Ishikawa (cell line): ENCODE measurements around the gene KRT17.

Source experiments
- CEBPB ChIP-seq: IDR thresholded peaks from 2 replicates; pipeline ENCODE4 v1.6.1; 2012
- CREB1 ChIP-seq: IDR thresholded peaks from 2 replicates; pipeline ENCODE4 v1.6.1; 2012; ENCODE audit warnings: low read depth
- EGR1 ChIP-seq: IDR thresholded peaks from 2 replicates; pipeline ENCODE4 v1.6.1; 2012
- EP300 ChIP-seq: IDR thresholded peaks from 2 replicates; pipeline ENCODE4 v1.6.1; 2012; ENCODE audit warnings: borderline replicate concordance
- FOXM1 ChIP-seq: IDR thresholded peaks from 2 replicates; pipeline ENCODE4 v1.6.1; 2012; ENCODE audit warnings: low read depth, borderline replicate concordance
- NFIC ChIP-seq: IDR thresholded peaks from 2 replicates; pipeline ENCODE4 v1.6.1; 2012
- RAD21 ChIP-seq: IDR thresholded peaks from 2 replicates; pipeline ENCODE4 v1.6.1; 2012; ENCODE audit warnings: low read depth
- TAF1 ChIP-seq: IDR thresholded peaks from 2 replicates; pipeline ENCODE4 v1.6.1; 2012; ENCODE audit warnings: low read depth, mild to moderate bottlenecking
- TCF12 ChIP-seq: IDR thresholded peaks from 2 replicates; pipeline ENCODE4 v1.6.1; 2012; ENCODE audit warnings: low read depth
- TEAD4 ChIP-seq: IDR thresholded peaks from 2 replicates; pipeline ENCODE4 v1.6.1; 2012
- YY1 ChIP-seq: IDR thresholded peaks from 2 replicates; pipeline ENCODE4 v1.6.1; 2012; ENCODE audit warnings: low read depth
- ZBTB7A ChIP-seq: IDR thresholded peaks from 2 replicates; pipeline ENCODE4 v1.6.1; 2012; ENCODE audit warnings: low read depth
- TF ChIP-seq, protein P1 (sequence below): IDR thresholded peaks from 2 replicates; pipeline ENCODE4 v1.6.1; 2012; ENCODE audit warnings: low read depth, mild to moderate bottlenecking
- TF ChIP-seq, protein P2 (sequence below): IDR thresholded peaks from 2 replicates; pipeline ENCODE4 v1.6.1; 2012
- TF ChIP-seq, protein P3 (sequence below): IDR thresholded peaks from 2 replicates; pipeline ENCODE4 v1.6.1; 2012

Gene KRT17

DNA sequence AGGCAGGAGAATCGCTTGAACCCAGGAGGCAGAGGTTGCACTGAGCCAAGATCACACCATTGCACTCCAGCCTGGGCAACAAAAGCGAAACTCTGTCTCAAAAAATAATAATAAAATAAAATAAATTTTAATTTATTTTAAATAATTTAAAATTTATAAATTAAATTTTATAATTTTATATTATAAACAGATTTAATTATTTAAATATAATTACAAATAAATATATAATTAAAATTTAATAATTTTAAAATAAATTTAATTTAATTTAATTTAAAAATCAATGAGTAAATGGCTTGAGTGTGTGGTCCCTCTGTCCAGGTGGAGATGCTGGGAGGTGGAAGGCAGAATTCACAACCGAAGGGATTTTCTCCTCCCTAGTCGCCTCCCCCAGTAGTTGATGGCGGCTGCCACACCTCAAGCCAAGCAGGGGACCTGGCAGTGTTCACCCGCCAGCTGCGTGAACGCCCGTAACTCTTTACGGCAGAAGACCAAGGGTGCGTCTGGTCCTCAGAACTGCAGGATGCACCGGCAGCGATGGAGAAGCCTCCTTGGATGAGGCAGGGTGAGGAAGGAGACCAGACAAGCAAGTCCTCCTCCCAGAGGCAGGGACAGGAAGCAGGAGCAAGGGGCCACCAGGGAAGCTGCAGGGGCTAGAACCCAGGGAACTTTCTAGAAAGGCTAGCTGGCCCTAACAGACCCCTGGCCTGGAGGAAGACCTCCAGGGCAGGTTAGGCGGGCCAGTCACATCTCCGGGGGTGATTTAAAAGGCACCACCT lies 22.9 kb upstream of the KRT17 start:
- TF ChIP-seq CREB1 (no peak), TCF12 (no peak), TAF1 (no peak), RAD21 (no peak), EP300 (no peak), CEBPB (no peak), EGR1 (no peak), FOXM1 (no peak)
- TF ChIP-seq, protein P1, sequence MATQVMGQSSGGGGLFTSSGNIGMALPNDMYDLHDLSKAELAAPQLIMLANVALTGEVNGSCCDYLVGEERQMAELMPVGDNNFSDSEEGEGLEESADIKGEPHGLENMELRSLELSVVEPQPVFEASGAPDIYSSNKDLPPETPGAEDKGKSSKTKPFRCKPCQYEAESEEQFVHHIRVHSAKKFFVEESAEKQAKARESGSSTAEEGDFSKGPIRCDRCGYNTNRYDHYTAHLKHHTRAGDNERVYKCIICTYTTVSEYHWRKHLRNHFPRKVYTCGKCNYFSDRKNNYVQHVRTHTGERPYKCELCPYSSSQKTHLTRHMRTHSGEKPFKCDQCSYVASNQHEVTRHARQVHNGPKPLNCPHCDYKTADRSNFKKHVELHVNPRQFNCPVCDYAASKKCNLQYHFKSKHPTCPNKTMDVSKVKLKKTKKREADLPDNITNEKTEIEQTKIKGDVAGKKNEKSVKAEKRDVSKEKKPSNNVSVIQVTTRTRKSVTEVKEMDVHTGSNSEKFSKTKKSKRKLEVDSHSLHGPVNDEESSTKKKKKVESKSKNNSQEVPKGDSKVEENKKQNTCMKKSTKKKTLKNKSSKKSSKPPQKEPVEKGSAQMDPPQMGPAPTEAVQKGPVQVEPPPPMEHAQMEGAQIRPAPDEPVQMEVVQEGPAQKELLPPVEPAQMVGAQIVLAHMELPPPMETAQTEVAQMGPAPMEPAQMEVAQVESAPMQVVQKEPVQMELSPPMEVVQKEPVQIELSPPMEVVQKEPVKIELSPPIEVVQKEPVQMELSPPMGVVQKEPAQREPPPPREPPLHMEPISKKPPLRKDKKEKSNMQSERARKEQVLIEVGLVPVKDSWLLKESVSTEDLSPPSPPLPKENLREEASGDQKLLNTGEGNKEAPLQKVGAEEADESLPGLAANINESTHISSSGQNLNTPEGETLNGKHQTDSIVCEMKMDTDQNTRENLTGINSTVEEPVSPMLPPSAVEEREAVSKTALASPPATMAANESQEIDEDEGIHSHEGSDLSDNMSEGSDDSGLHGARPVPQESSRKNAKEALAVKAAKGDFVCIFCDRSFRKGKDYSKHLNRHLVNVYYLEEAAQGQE = no peak
- TF ChIP-seq, protein P2, sequence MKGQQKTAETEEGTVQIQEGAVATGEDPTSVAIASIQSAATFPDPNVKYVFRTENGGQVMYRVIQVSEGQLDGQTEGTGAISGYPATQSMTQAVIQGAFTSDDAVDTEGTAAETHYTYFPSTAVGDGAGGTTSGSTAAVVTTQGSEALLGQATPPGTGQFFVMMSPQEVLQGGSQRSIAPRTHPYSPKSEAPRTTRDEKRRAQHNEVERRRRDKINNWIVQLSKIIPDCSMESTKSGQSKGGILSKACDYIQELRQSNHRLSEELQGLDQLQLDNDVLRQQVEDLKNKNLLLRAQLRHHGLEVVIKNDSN = no peak

DNA sequence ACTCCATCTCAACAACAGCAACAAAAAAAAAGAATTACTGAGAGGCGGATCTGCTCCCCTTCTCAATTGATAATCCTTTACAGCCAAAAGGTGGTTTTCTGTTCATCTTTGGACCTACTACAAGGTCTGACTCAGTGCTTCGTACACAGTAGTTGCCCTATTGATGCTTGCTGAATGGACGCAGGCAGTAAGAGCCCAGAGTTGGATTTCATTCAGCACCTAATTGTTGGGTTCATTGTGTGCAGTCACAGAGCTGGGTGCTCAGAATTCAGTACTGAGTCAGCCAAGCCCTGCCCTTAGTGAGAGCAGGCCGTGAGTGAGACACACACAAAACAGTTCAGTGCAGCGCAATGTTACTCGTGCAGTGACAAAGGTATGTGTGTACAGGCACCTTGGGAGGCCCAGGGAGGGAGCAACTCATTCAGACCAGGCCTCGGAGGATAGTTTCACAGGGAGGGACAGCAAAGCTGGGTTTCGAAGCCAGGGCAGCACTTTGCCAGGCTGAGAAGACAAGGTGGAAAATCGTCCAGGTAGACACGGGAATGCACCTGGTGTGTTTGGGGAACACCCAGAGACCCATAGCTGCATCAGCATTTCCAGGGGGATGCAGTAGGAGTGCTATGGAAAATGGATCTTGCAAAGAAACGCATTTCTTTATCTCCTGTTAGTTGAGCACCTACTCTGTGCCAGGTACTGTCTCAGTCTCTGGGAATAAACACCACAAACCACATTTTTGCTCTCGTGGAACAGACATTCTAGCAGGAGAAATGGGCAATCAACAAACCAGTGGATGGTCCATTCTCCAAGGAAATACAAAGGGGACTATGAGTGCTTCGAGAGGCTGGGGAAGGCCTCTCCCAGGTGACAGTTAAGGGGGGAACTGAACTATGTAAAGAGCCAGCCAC lies 18.1 kb upstream of the KRT17 start:
- no peak for TF ChIP-seq TEAD4
- no peak for TF ChIP-seq EGR1
- no peak for TF ChIP-seq TAF1
- TF ChIP-seq YY1 = no peak
- TF ChIP-seq RAD21 = no peak
- no peak for TF ChIP-seq FOXM1
- TF ChIP-seq, protein P3, sequence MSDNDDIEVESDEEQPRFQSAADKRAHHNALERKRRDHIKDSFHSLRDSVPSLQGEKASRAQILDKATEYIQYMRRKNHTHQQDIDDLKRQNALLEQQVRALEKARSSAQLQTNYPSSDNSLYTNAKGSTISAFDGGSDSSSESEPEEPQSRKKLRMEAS = no peak
- no peak for TF ChIP-seq NFIC
- TF ChIP-seq, protein P2 = no peak
- no peak for TF ChIP-seq CREB1
- no peak for TF ChIP-seq EP300
- no peak for TF ChIP-seq CEBPB
- no peak for TF ChIP-seq TCF12
- no peak for TF ChIP-seq ZBTB7A
- TF ChIP-seq, protein P1 = no peak

DNA sequence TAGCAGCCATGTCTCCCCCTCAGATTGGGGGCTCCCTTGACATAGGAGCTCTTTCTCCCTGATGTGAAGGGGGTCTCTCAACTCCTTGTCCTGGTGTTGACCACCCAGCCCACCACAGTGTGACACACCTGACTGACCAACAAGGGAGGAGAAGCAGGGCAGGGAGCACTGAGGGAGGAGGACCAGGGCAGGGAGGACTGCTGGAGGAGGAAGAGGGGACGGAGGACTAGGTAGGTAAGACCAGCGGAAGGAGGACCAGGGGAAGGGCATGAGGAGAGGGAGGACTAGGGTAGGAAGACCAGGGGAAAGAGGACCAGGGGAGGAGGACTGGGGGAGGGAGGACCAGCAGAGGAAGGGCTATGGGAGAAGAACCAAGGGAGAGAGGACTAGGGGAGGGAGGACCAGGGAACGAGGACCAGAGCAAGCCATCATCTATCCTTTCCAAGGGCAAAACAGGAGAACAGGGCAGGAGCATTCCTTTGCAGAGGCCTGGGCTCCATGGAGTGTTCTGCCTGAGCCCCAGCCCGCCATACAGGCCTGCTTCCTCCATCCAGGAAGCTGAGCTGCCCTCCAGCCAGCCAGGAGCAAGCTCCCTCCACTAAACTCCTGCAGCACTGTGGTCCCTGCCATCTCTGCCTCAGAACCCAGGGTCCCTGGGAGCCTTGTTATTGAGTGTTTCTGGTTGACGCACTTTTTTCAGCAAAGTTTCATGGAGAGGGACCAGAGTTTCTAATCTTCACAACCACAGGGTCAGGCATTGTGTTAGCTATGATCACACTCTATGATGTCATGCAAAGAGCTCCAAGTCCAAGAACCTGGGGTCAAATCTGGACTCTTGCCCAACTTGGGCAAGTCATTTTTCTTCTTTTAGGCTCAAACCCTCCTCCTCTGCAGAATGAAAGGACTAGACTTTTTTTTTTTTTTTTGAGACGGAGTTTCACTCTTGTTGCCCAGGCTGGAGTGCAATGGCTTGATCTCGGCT lies 15.4 kb upstream of the KRT17 start:
- TF ChIP-seq RAD21 (no peak), FOXM1 (no peak), ZBTB7A (no peak), EGR1 (no peak), CREB1 (no peak), TAF1 (no peak), NFIC (no peak), TEAD4 (no peak), CEBPB (no peak), EP300 (no peak), YY1 (no peak), TCF12 (no peak)
- TF ChIP-seq, protein P1 = no peak
- TF ChIP-seq, protein P2 = no peak
- TF ChIP-seq, protein P3 = no peak
